GM10266 (cell line): Measurements from ENCODE around the gene LRIG2.
"Not testable (repeated sequence)": the region's sequence is repeated elsewhere in the genome, so short reads cannot be mapped to it uniquely, and the experiment has no call there.

Experiments used
- DNase-seq: peaks from one replicate; pipeline ENCODE4 v3.0.0; 2012; ENCODE audit errors: extremely low spot score
- TF ChIP-seq, protein P1 (sequence below): IDR thresholded peaks from 2 replicates; pipeline ENCODE4 v1.5.1; 2012; ENCODE audit warnings: mild to moderate bottlenecking, low read depth; ENCODE audit not compliant: control insufficient read depth, insufficient read depth; ENCODE audit errors: missing control alignments

Gene LRIG2, protein sequence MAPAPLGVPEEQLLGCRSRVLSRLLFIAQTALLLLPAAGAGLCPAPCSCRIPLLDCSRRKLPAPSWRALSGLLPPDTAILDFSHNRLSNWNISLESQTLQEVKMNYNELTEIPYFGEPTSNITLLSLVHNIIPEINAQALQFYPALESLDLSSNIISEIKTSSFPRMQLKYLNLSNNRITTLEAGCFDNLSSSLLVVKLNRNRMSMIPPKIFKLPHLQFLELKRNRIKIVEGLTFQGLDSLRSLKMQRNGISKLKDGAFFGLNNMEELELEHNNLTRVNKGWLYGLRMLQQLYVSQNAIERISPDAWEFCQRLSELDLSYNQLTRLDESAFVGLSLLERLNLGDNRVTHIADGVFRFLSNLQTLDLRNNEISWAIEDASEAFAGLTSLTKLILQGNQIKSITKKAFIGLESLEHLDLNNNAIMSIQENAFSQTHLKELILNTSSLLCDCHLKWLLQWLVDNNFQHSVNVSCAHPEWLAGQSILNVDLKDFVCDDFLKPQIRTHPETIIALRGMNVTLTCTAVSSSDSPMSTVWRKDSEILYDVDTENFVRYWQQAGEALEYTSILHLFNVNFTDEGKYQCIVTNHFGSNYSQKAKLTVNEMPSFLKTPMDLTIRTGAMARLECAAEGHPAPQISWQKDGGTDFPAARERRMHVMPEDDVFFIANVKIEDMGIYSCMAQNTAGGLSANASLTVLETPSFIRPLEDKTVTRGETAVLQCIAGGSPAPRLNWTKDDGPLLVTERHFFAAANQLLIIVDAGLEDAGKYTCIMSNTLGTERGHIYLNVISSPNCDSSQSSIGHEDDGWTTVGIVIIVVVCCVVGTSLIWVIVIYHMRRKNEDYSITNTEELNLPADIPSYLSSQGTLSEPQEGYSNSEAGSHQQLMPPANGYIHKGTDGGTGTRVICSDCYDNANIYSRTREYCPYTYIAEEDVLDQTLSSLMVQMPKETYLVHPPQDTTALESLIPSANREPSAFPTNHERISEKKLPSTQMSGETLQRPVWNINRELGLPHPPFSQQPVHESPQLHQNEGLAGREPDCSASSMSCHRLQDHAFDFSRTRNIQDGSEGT

DNA sequence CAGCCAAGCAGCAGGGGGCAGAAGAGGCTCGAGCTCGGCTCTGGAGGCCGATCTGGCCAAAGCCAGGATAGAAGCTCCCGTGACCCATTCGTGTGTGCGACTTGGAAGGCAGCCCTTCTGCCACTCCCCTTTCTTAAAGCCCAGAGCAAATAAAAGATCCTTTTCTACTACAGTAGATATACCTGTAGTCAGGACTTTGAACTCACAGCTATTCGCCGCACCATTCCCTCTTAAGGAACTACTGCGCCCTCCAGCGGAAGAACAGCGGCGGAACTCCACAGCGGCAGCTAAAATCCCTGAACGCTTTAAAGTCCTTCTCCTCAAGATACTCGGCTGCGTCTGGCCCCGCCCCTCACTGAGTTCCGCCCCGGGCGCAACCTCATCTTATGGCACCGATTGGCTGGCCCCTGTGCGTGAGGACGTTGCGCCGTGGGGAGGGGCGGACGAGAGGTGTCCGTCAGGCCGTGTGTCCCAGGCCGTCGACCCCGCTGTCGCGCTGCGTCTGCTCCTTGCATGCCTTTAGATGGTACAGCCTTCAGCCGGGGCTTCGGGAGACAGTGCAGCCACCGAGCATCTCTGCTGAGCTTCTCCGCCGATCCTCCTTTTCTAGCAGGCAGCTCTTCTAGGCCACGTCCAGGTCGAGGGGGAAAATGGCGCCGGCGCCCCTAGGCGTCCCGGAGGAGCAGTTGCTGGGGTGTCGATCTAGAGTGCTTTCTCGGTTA lies at the start of gene LRIG2:
LRIG2 (plus strand) TSS at position 442 of the 722 bp plus-strand sequence; CDS start at position 651, 209 bp downstream.
- peak; percentile 91 for DNase-seq
- TF ChIP-seq, protein P1, sequence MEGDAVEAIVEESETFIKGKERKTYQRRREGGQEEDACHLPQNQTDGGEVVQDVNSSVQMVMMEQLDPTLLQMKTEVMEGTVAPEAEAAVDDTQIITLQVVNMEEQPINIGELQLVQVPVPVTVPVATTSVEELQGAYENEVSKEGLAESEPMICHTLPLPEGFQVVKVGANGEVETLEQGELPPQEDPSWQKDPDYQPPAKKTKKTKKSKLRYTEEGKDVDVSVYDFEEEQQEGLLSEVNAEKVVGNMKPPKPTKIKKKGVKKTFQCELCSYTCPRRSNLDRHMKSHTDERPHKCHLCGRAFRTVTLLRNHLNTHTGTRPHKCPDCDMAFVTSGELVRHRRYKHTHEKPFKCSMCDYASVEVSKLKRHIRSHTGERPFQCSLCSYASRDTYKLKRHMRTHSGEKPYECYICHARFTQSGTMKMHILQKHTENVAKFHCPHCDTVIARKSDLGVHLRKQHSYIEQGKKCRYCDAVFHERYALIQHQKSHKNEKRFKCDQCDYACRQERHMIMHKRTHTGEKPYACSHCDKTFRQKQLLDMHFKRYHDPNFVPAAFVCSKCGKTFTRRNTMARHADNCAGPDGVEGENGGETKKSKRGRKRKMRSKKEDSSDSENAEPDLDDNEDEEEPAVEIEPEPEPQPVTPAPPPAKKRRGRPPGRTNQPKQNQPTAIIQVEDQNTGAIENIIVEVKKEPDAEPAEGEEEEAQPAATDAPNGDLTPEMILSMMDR: peak; percentile 85

DNA sequence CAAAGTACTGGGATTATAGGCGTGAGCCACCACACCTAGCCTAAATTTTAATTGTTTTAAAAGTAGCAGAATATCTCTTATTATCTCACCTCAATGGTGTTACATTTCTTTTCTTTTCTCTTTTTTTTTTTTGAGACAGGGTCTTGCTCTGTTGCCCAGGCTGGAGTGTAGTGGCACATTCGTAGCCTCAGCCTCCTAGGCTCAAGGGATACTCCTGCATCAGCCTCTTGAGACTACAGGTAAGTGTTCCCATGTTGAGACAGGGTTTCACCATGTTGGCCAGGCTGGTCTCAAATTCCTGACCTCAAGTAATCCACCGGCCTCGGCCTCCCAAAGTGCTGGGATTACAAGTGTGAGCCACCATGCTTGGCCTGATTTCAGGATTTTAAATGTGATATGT lies 49.7 kb upstream of the LRIG2 start:
- DNase-seq: not testable (repeated sequence)

DNA sequence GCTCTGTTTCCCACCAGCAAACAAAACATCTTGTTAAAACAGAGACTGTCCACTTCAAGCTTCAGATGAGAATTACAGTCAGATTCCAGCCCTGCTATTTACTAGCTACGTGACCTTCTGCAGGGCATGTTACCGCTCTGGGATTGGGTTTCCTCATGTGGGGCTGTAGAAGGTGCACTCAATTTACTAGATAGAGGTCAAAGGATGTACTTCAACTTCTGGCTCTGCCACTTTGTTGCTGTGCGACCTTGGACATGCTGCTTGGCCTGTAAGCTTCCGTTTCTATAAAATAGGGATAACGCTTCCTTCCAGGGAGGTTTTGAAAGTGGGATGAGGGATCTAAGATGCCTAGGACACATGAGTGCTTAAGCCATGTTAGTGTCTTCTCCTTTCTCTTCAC lies 46.0 kb upstream of the LRIG2 start:
- TF ChIP-seq, protein P1: no peak
- no peak for DNase-seq

DNA sequence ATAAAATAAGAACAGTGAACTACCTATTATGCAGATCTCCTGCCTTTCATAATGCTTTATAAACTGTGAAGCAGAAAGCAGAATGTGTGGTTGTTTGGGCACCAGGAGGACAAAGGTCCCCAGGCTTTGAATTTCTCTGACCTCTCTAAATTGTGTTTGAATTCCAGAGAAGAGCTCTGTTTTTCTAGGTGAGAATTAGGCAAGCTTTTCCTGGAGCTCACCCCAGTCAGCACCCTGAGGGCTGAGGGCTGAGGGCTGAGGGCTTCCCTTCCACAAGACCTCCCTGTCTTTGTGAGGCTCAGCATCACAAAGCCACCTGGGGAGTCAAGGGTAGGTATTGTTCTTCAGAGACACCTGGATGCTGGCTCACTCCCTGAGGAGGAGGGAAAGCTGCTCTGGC lies 45.5 kb upstream of the LRIG2 start:
- TF ChIP-seq, protein P1: no peak

DNA sequence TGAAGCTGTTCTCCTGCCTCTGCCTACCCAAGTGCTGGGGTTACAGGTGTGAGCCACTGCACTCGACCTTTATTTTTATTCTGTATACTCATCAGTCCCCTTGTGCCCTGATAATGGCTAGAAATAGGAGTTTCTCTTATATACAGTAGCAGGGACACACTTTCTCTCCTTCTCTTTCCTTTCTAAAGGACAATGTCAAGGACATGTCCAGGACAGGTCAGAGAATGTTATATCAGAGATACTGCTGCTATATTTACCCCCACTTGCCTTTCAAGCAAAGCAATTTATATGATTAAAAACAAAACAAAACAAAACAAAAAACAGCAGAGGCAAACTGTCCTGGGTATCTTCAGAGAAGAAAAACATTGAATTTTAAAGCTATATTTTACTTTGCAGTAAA lies 43.2 kb upstream of the LRIG2 start:
- no peak for DNase-seq
- TF ChIP-seq, protein P1: no peak

More for the DNA sequence above, 45.5 kb upstream of the LRIG2 start:
- DNase-seq: no peak

DNA sequence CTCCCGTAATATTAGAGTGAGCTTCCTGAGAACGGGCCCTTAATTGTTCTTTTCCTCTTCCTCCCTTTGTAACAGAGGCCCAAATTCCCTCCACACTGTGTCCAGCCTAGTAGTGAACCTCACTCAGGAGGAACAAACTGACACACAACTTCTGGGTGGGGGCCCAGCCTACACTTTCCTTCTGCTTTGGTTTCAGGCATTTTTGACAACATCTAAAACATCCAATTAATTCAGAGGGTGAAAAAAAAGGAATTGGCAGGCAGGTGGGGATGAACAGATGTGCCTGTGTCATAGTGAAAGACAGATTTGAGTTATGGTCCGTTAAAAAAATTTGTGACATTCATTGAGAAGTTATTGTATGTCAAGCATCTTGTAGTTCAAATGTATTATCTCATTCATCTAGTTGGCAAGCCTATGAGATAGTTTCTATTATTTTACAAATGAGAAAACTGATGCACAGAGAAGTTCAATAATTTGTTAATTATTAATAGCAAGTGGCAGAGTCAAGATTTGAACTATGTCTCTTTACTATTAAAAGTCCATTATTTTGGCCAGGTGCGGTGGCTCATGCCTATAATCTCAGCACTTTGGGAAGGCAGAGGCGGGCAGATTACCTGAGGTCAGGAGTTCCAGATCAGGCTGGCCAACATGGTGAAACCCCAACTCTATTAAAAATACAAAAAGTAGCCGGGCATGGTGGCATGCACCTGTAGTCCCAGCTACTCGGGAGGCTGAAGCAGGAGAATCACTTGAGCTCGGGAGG lies 41.6 kb upstream of the LRIG2 start:
- TF ChIP-seq, protein P1: no peak
- DNase-seq: peak; percentile 34

DNA sequence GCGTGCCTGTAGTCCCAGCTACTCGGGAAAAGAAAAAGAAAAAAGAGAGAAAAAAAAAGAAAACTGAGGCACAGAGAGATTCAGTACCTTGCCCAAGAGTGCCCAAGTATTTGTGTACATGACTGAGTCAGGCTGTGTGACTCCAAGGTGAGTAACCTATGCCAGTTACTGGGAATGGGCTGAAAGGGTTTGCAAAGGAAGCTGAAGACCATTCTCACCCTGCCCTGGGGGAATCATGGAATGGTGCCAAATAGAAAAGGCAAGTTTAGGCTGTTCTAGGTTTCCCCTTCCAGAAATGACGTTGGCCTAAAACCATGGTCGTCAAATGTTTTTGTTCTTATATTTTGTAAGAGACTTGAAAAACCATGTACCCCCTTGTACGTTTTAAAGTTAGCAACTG lies 37.9 kb upstream of the LRIG2 start:
- DNase-seq: no peak
- TF ChIP-seq, protein P1: no peak
